Gastrocnemius medialis (tissue), 4 donors: ENCODE measurements around the gene PLD3. TPM values are rescaled to one million over a fixed set of nuclear protein-coding genes. Genes with fewer than 3 reads are reported as not detected.

Experiments
- ATAC-seq, 2 donors: fragments of 150-250 bp; one replicate each; pipeline ENCODE4 v1.9.1; 2016
- DNase-seq, 2 donors: peaks; one replicate each; pipeline ENCODE4 v3.0.0-alpha.2; 2019
- H3K27ac ChIP-seq, 4 donors: fragments of 200-600 bp; sonication (generic); 1 replicate in 1 of 4; 2 replicates in 3 of 4; pipeline ENCODE4 v1.5.1; 2016 to 2018; ENCODE audit warnings: mild to moderate bottlenecking in 2 of 4, moderate library complexity in 1 of 4
- H3K27me3 ChIP-seq, 3 donors: fragments of 200-600 bp; sonication (generic) in 2 of 3; 1 replicate in 1 of 3; 2 replicates in 2 of 3; pipeline versions ENCODE4 v1.5.1 to v1.6.0; 2016 to 2019; ENCODE audit warnings: mild to moderate bottlenecking in 1 of 3, moderate library complexity in 1 of 3
- H3K36me3 ChIP-seq, 2 donors: fragments of 200-600 bp; sonication (generic) in 1 of 2; one replicate each; pipeline ENCODE4 v1.5.1; 2017 to 2018
- H3K4me1 ChIP-seq, 2 donors: fragments of 200-600 bp; sonication (generic) in 1 of 2; one replicate each; pipeline ENCODE4 v1.5.1; 2016 to 2017; ENCODE audit warnings: mild to moderate bottlenecking in 2 of 2
- H3K4me3 ChIP-seq, 4 donors: fragments of 200-600 bp; sonication (generic) in 3 of 4; 1 replicate in 1 of 4; 2 replicates in 3 of 4; pipeline ENCODE4 v1.5.1; 2016 to 2019; ENCODE audit warnings: mild to moderate bottlenecking in 2 of 4
- H3K9me3 ChIP-seq, 3 donors: fragments of 200-600 bp; sonication (generic) in 2 of 3; 1 replicate in 1 of 3; 2 replicates in 2 of 3; pipeline ENCODE4 v1.5.1; 2016 to 2019
- CTCF ChIP-seq, 5 experiments: fragments of 450-650 bp in 3 of 5; fragments of 200-600 bp in 2 of 5; sonication (generic) in 2 of 5; IDR thresholded peaks in 4 of 5; conservative IDR thresholded peaks in 1 of 5; 1 replicate in 4 of 5; 2 replicates in 1 of 5; pipeline ENCODE4 v1.5.1; 2016 to 2019; ENCODE audit warnings: antibody characterized with exemption in 5 of 5, mild to moderate bottlenecking in 3 of 5, moderate library complexity in 3 of 5
- POLR2A ChIP-seq, 2 donors: fragments of 450-650 bp; IDR thresholded peaks; one replicate each; pipeline ENCODE4 v1.6.1; 2017; ENCODE audit warnings: antibody characterized with exemption in 2 of 2, mild to moderate bottlenecking in 2 of 2, moderate library complexity in 2 of 2
- in situ Hi-C, 4 donors: fragments of 200-750 bp; cut with MboI; loops; one replicate each; pipeline versions ENCODE4 v1.15.0 to v1.8.0; 2017; ENCODE audit warnings: low sequenced_read_pairs in 4 of 4
- intact Hi-C: fragments of 100-400 bp; cut with DNase I; formaldehyde crosslinking; loops from one replicate; pipeline ENCODE4 v1.15.1; 2023; ENCODE audit warnings: low total_unique reads
- total RNA-seq, 4 donors: library from RNA; depleted of rRNA; stranded (reverse); fragments of >200 nt; gene quantifications; one replicate each; pipeline versions ENCODE4 v1.1.0 to v1.2.3, GENCODE V29; 2016

PLD3 gene
- total RNA-seq, 4 donors from 2014 or later = 136 to 198 (median 190) TPM

GRCh38 chr19:40313229-40313983 is 35.1 kb upstream of the PLD3 start:
- in situ Hi-C loops = no loop called here
- no peak for ATAC-seq

GRCh38 chr19:40314656-40315055 is 33.8 kb upstream of the PLD3 start:
- Histone ChIP-seq H3K27ac (no peak overlapping the region), H3K4me3 (no peak overlapping the region), H3K9me3 (no peaks in the 10 kb centered on the region), H3K36me3 (peaks cover 0 to under 1% of the 10 kb centered on the region in 2 donors), H3K27me3 (no peaks in the 10 kb centered on the region), H3K4me1 (no peaks in the 10 kb centered on the region)
- ATAC-seq = no peak
- TF ChIP-seq POLR2A (IDR thresholded peaks at IDR 0.05) = no peak
- no peak for TF ChIP-seq CTCF (IDR thresholded peaks at IDR 0.05 in 4 of 5, conservative IDR thresholded peaks at IDR 0.05 in 1 of 5)
- intact Hi-C loops (no loop called here), in situ Hi-C loops (no loop called here)
- no peak for DNase-seq

More at GRCh38 chr19:40313229-40313983, 35.1 kb upstream of the PLD3 start:
- intact Hi-C loops = no loop called here
- H3K4me3 ChIP-seq = no peak overlapping the region
- no peaks in the 10 kb centered on the region for H3K4me1 ChIP-seq
- DNase-seq = no peak
- H3K27ac ChIP-seq = no peak overlapping the region
- no peaks in the 10 kb centered on the region for H3K9me3 ChIP-seq
- TF ChIP-seq POLR2A (IDR thresholded peaks at IDR 0.05) (no peak), CTCF (IDR thresholded peaks at IDR 0.05 in 4 of 5, conservative IDR thresholded peaks at IDR 0.05 in 1 of 5) (no peak)
- no peaks in the 10 kb centered on the region for H3K36me3 ChIP-seq
- no peaks in the 10 kb centered on the region for H3K27me3 ChIP-seq

GRCh38 chr19:40315812-40316470 is 32.6 kb upstream of the PLD3 start:
- Histone ChIP-seq H3K27me3 (no peaks in the 10 kb centered on the region), H3K4me3 (no peak overlapping the region), H3K27ac (no peak overlapping the region), H3K4me1 (no peaks in the 10 kb centered on the region), H3K36me3 (peaks cover 0 to 13% of the 10 kb centered on the region in 2 donors), H3K9me3 (no peaks in the 10 kb centered on the region)
- intact Hi-C loops (no loop called here), in situ Hi-C loops (no loop called here)
- ATAC-seq = no peak
- TF ChIP-seq CTCF (IDR thresholded peaks at IDR 0.05 in 4 of 5, conservative IDR thresholded peaks at IDR 0.05 in 1 of 5) = no peak
- no peak for TF ChIP-seq POLR2A (IDR thresholded peaks at IDR 0.05)
- DNase-seq = no peak

- ATAC-seq = no peak
- Histone ChIP-seq H3K9me3 (no peaks in the 10 kb centered on the region), H3K36me3 (peaks cover 0 to 27% of the 10 kb centered on the region in 2 donors), H3K27me3 (no peaks in the 10 kb centered on the region), H3K27ac (no peak overlapping the region), H3K4me3 (no peak overlapping the region), H3K4me1 (no peaks in the 10 kb centered on the region)
- DNase-seq = no peak
- no peak for TF ChIP-seq CTCF (IDR thresholded peaks at IDR 0.05 in 4 of 5, conservative IDR thresholded peaks at IDR 0.05 in 1 of 5)
- TF ChIP-seq POLR2A (IDR thresholded peaks at IDR 0.05) = no peak
- intact Hi-C loops (no loop called here), in situ Hi-C loops (no loop called here)
Measured at GRCh38 chr19:40317338-40317737, 31.2 kb upstream of the PLD3 start.
